UCSD-AML1 (cell line): ENCODE results near the gene RYR2.

Source experiments
- DNase-seq: peaks from one replicate; lab custom pipeline; 2025; ENCODE audit not compliant: unreplicated experiment; lab: John Stamatoyannopoulos, UW

RYR2 gene

GRCh38 chr1:237634922-237635321, 592.9 kb downstream of the RYR2 start:
- DNase-seq, result no peak

DNA sequence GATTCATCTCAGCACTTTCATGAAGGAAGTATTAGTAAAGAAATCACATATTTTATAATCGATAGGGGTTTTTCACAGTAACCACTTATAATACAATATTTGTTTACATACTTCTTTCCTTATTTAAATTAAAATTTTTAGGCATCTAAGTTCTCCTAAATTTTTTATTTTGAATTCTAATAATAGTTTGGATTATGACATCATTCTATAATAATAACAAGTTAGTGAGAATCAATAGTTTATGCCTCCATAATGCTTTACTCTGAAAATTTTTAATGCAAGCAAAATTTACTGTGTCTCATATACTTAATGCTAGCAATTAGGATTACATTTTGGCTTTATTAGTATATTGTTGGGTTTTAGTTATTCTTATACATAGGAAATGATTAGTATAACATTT, 596.6 kb downstream of the RYR2 start:
- DNase-seq, result no peak

DNA sequence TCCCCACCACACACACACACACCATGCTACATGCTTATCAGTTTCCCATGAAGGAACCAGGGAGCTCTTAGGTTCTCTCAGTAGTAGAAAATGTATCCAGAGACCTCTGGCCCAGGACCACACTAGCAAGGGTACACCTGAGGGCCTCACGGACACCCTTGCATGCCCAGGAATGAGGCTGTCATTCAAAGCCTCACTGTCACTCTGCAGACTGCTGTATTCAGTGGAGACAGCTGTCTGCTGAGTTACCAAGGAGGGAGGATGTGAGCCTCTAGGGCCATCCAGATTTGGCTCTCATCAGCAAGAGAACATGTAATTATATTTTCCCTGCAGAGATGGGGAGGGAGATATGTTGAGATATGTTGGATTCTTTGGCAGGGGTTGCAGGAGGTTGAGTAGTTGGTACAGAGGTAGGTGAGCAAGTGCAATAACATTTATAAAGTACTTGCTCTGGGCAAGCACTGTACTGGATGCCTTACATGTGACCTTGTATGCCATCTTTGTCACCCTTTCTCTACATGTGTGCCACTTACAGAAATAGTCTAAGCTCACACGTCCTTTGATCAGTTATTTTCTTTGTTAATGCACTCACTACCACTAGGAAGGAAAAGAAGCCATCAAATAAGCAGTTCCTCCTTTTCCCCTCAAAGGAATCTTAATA, 598.2 kb downstream of the RYR2 start:
- no peak for DNase-seq

DNA sequence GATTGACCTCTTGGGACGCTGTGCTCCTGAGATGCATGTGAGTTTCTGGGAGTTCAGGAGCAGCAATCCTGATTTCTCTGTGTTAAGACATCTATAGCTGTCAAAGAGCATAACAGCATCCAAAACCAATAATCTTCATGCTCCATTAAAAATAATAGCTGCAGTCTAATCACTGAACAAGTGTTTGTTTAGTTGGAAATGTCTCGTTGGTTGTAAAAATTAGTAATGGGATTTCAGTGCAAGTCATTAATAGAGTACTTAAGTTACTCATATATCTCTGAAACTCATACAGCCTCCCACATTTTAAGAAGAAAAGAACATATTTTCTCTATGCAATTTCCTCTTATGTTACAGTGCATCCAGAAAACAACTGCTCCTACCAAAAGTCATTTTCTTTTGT, 599.0 kb downstream of the RYR2 start:
- no peak for DNase-seq

DNA sequence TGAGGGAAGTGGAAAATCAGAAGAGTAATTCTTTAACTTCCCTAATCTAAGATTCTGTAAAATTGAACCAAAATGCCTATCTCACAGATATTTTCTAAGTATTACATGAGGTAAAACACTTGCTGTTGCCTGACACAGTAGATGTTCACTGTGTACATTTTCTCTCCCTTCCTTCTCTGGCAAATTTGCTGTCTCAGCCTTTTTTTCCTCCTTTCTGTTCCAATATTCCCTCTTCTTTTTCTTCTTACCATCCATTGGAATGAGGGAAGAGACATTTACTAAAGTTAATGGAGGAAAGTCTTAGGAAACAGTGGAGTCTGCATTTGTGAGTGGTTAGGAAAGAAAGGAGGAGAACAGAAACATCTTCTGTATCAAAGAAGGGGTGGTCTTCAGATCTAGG, 608.8 kb downstream of the RYR2 start:
- DNase-seq, result no peak

DNA sequence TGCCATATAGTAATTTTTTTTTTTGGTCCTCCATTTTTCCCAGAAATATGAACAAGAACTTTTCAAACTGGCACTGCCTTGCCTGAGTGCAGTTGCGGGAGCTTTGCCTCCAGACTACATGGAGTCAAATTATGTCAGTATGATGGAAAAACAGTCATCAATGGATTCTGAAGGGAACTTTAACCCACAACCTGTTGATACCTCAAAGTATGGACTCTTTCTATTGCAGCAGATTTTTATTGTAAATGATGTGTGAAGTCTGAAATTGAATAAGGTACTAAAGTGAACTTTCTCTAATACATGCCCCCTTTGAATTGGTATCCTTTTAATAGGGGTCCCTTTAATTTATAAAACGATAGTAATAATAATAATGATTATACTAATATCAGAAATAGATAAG, 613.8 kb downstream of the RYR2 start:
- DNase-seq, result no peak

DNA sequence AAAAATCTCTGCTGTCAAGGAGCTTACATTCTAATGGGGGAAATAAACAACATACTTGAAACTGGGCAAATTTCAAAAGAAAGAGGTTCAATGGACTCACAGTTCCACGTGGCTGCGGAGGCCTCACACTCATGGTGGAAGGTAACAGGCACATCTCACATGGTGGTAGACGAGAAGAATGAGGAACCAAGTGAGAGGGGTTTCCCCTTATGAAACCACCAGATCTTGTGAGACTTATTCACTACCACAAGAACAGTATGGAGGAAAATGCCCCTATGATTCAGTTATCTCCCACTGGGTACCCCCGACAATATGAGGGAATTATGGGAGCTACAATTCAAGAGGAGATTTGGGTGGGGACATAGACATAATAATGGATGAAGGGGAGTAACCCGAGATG, 622.4 kb downstream of the RYR2 start:
- no peak for DNase-seq

- no peak for DNase-seq
Measured at GRCh38 chr1:237670302-237670701, 628.3 kb downstream of the RYR2 start.

- no peak for DNase-seq
Measured at GRCh38 chr1:237671262-237671661, 629.3 kb downstream of the RYR2 start.

- DNase-seq, result no peak
Measured at GRCh38 chr1:237671935-237672334, 630.0 kb downstream of the RYR2 start.

DNA sequence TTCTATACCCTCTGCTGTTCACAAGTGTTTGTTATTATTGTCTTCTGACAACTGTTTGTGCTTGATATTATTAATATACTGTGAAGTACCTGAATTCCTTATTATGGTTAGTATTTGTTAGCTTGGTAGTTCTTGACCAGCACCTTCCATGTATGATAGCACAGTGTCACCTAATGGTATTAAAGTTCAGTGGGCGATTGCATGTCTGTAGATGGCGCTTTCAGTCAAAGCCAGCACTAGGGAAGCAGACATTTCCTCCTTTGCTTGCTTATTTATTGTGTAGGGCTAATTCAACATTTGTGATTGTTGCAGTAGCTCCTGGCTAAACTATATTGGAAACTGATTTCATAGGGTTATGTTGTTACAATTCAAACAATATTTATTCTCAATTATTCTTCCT, 630.8 kb downstream of the RYR2 start:
- no peak for DNase-seq

DNA sequence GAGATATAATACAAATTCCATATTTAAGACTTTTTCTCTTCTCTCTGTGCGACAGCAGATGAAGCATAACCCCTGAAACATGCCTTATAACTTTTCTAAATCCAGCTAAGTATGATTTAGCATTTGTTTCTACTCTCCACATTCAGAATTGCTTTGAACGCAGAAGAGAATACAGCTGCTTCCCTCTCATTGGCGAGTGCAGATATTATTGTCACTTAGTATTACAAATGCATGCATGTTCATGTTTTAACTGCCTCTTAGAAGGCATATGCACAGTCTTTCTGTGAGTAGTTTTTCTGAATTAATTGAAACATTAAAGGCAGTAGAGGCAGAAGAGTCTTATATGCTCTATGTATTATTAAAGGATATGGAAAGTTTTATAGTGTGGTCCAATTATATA, 631.6 kb downstream of the RYR2 start:
- no peak for DNase-seq

DNA sequence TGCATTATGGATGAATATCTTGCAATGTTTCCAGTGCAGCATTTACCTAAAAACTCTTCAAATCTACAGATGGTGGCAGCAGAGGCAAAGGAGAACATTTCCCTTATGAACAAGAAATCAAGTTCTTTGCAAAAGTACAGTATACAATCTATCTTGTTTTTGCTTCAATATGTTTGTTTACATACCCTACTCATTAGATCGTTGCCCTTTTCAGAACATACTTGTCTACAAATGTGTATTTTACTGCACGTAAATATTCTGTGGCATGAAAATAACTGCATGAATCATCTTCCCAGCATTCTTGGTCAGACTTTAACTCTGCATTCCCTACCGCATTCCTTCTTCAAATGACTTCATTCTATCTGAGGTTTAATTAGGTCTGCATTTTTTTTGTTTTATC, 636.0 kb downstream of the RYR2 start:
- DNase-seq, result no peak

DNA sequence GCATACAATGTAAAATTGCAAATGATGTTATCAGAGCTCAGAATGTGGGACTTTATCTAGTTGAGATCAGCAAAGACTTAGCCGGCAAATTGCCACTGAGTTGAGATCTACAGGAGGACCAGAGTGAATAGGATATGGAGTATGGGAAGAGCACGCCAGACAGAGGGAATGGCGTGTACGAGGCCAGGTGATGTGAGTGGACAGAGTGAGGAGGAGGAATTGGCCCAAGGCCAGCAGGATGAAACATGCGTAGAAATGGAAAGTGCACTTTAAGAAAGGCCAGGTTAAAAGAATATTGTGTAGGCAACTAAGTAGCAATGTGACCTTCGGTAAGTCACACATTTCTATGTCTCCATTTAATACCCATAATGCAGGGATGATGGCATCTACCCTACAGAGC, 637.7 kb downstream of the RYR2 start:
- no peak for DNase-seq

DNA sequence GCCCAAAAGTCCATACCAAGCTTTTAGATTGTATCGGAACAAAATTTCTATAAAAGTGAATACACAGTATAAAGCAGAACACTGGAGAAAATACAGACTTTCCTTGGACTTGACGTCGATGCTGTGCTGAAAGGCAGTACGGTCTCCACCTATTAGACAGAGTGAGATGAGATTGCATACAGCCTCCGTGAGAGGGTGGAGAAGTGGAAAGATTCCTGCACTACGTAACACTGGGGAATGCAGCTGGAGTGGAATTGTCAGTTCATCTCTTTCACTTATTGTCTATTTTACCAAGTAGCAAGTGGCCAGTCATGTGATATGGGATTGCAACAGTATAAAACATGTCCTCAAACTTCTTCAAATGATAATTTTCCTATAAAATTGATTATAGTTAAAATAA, 639.2 kb downstream of the RYR2 start:
- no peak for DNase-seq

GRCh38 chr1:237684236-237684635, 642.3 kb downstream of the RYR2 start:
- DNase-seq, result no peak

GRCh38 chr1:237685551-237685950, 643.6 kb downstream of the RYR2 start:
- DNase-seq, result no peak

DNA sequence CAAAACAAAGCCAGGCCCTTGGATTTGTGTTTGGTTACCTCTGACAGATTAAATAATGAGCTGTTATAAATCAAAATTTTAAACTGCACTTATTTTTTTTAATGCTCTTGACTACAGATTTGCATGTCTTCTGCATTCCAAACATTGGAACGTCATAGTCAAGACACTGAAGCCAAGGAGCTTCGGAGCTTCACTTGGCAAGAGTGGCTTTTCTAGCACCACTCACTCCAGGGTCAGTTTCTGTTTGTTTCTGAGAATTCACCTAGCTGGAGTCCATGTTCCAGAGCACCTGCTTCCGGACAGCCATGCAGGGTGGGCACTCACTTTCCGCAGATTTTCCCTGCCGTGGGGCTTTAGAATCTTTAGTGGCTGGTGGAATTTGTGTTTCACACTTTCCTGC, 645.8 kb downstream of the RYR2 start:
- no peak for DNase-seq

GRCh38 chr1:237690656-237691055, 648.7 kb downstream of the RYR2 start:
- DNase-seq, result no peak

- no peak for DNase-seq
Measured at GRCh38 chr1:237692255-237692654, 650.3 kb downstream of the RYR2 start.

- no peak for DNase-seq
Measured at GRCh38 chr1:237695878-237696277, 653.9 kb downstream of the RYR2 start.

- no peak for DNase-seq
Measured at GRCh38 chr1:237700181-237700580, 658.2 kb downstream of the RYR2 start.

GRCh38 chr1:237701534-237701933, 659.5 kb downstream of the RYR2 start:
- DNase-seq, result no peak

- no peak for DNase-seq
Measured at GRCh38 chr1:237702161-237702560, 660.2 kb downstream of the RYR2 start.
